HG02623 (cell line): ENCODE data around the gene AIF1.

Experiments used
- ATAC-seq: cut with Tn5 transposase; IDR thresholded peaks from one replicate; pipeline ENCODE4 v1.9.1; 2021; ENCODE audit warnings: moderate library complexity; ENCODE audit not compliant: unreplicated experiment

The AIF1 gene

GRCh38 chr6:31641370-31641769, 26.3 kb downstream of the AIF1 start:
- ATAC-seq, result no peak

GRCh38 chr6:31642798-31643570, 27.9 kb downstream of the AIF1 start:
- no peak for ATAC-seq

DNA sequence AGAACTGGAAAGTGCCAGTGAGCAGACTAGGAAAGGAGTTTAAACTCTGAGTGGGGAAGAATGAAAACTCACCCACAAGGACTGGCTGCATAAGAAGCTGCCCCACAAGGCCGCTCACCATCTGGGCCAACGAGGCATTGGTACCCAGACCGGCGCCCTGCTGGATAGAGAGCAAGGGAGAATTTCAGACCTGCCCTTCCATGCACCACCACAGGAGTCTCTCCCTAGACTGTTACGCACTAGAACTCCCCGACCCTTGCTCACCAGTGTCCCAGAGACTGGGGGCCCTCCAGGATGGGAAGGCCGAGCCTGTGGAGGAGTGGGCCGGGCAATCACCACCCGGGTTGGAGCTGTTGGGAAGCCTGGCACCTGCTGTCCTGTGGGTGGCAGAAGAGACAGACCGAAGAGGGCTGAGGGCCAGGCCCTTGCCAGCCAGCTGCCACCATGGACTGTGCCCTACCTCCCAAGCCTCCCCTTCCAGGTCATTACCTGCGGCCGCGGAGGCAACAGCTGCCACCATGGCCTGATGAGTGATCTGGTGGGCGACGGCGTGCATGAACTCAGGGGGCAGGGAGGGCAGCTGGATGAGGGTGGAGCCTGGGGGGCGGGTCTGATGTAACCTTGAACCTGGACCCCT, 28.9 kb downstream of the AIF1 start:
- no peak for ATAC-seq

DNA sequence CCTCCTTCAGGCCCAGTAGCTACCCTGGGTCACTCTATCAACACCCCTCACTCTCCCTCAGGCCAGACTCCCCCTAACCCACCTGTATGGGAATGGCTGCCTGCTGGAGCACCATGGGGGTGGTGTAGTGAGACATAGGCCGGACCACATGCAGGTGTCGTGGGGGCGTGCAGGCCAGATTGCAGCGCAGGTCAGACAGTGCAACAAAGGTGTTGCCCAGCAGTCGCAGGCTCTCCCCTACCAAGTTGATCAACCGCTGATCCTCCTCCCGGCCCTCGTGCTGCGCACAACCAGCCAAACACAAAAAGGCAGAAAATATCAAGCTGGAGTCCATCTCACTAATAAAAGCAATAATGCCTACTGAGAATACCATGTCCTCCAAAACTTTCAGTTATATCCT, 30.3 kb downstream of the AIF1 start:
- no peak for ATAC-seq

DNA sequence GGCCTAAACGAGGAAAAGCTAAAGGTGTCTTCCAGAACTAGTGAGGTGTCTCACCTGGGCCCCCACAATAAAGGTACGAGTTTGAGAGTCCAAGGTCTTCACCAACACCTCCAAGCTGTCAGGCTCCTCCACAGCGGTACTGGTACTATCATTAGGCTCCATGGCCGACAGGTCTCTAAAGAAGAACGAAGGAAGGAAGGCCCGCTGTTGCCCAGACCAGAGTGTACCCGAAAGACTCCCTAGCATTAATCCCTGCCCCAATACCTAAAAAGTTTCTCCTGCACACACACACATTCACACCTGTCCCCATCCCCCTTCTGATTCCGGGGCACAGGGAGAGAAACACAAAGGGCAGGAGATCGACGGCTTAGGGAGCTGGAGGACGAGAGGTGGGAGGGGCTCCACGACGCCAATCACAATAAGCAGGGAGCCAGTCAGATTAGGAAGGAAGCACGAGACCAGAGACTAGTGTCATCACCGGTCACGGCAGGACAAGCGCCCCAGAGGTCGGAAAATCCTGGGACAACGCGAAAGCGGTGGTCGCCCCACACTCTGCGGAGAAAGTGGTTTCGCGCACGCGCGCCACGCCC, 36.7 kb downstream of the AIF1 start:
- peak; percentile 19 for ATAC-seq

DNA sequence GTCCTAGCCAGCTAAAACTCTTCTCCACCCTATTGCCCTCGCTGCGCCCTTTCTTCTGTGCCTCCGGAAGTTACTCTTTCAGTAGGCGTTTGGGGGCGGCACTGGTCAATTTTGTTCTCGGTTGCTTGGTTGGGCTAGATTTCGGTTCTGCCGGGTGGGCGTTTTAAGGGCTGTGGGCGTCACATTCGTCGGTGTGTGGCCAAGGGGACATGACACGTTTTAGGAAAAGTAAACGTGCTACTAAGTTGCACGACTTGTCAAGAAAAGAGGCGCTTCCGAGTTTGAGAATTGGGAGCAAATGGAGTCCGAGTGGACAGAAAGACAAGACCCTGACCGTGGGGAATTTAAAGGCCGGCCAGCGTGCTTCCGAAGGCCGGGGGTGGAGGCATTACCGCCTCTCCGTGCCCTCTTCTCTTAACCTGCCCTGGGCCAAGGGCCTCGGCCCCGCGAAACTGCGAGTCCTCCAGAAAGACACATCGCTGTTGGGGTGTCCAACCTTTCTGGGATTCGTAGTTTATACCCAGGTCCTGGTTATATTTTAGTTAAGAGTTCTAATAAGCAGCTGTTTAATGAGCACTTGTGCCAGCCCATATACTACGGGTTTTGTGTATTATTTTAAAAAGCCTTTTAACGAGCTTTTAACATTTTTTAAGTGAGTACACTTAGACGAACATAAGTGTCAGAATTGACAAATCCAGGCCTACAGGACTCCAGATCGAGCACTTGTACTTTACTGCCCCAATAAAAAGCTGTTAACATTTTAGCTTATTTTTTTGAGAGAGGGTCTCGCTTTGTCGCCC, 38.1 kb downstream of the AIF1 start:
- peak; percentile 51 for ATAC-seq

DNA sequence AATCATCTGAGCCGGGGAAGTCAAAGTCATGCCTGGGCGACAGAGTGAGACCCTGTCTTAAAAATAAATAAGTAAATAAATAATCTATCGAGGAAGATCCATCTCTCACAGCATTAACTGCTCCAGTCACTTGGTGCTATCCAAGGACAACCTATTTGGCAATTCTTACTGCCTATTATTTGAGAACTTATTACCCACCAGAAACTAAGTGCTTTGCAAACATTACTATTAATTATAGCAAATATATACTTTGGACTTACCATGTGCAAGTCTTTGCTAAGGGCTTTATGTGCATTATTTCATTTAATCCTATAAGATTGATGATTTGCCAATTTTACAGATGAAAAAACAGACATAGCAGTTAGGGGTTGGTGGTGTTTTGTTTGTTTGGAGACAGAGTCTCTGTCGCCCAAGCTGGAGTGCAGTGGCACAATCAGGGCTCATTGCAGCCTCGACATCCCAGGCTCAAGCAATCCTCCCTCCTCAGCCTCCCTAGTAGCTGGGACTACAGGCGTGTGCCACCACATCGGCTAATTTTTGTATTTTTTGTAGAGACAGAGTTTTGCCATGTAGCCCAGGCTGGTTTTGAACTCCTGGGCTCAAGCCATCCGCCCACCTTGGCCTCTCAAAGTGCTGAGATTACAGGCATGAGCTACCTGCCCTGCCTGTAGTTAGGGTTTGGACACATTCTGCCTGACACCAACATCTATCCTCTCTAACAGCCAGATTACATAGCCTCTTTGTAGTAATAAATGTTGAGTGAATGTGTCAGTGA, 39.7 kb downstream of the AIF1 start:
- no peak for ATAC-seq

- no peak for ATAC-seq
Observed at GRCh38 chr6:31655349-31656237, 40.6 kb downstream of the AIF1 start, which contains the start of gene APOM. Gene APOM, plus strand, starts transcription at chr6:31655894. Its CDS starts 73 bp downstream, at chr6:31655967.

DNA sequence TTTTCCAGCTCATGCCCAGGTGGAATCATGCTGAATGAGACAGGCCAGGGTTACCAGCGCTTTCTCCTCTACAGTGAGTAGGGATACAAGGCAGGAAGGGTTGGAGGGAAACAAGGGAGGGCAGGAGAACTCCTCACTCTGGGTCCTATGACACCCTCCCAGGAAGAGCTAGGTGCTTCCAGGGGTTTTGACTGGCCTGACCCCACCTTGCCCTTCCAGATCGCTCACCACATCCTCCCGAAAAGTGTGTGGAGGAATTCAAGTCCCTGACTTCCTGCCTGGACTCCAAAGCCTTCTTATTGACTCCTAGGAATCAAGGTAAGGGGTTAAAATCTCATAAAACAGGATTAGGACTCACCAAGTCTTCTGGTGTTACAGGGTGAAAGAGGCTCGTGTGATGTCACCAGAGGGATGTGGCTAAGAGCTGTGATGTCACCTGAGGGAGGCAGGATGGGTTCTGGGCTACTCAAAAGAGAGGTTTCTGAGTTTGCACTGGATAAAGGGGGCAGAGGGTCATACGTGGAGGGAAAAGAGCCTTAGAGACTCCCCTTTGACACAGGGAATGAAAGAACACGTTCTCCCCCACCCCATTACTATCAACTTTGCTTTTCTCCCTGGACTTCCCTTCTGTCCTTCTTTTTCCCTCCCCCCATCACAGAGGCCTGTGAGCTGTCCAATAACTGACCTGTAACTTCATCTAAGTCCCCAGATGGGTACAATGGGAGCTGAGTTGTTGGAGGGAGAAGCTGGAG, 42.5 kb downstream of the AIF1 start:
- no peak for ATAC-seq

DNA sequence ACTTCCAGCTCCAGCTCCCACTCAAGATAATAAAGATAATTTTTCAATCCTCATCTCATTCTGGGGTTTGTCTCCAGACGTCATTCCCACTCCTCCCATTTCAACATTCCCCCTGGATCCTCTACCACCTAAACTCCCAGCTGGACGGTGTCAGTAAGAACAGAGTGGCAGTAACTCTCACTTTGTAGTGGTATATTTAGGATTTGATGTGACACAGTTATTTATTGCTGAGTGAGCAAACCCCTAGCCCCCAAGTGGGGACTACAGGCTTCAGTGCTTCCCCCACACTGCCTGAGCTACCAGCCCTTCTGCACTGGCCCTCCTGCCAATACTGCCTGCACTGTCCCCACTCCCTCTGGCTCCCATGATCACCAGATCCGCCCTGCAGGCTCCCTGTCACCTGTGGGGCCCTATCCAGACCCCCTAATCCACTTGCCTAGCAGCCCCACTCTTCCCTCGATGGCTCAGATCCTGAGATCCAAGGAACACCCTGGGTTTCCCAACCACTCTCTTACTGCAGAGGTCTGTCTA, 43.2 kb downstream of the AIF1 start:
- no peak for ATAC-seq

- ATAC-seq, result no peak
Observed at GRCh38 chr6:31658983-31659648, 44.1 kb downstream of the AIF1 start.

DNA sequence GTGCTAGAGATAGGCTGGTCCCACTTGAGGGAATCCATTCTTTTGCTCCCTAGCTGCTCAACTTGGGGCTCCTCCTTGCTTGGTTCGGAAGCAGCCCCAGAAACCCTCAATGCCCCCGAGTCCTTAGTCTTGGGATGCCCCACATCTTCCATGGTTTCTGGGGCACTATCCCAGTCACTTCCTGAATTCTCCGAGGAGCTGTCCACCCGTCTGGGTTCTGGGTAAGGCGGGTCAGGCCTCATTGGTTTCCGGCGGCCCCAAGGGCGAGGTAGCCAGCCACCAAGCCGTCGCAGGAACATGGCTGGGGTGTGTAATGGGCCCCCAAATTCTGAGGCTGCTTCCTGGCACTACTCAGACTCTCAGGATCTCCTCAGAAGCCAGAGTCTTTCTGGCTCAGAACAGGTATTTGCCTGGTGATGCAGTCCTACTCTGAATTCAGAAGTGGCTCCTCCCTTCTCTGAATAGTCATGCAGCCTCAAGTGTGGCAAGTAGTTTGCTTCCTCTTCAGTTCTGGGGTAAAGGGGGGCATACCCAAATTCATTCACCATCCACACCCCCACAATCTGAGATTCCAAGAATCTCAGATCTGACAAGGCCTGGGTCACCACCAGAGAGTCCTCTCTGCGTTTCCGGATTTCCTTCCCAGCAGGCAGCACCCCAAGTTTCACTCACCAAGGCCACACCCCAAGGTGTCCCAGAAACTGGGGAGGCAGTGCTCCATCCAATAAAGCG, 44.8 kb downstream of the AIF1 start:
- ATAC-seq, result no peak

- ATAC-seq, result peak; percentile 53
Observed at GRCh38 chr6:31660381-31661261, 45.6 kb downstream of the AIF1 start, which contains the start of gene C6orf47. Gene C6orf47, minus strand, starts transcription at chr6:31660778. Its CDS starts 831 bp downstream, at chr6:31659947.

DNA sequence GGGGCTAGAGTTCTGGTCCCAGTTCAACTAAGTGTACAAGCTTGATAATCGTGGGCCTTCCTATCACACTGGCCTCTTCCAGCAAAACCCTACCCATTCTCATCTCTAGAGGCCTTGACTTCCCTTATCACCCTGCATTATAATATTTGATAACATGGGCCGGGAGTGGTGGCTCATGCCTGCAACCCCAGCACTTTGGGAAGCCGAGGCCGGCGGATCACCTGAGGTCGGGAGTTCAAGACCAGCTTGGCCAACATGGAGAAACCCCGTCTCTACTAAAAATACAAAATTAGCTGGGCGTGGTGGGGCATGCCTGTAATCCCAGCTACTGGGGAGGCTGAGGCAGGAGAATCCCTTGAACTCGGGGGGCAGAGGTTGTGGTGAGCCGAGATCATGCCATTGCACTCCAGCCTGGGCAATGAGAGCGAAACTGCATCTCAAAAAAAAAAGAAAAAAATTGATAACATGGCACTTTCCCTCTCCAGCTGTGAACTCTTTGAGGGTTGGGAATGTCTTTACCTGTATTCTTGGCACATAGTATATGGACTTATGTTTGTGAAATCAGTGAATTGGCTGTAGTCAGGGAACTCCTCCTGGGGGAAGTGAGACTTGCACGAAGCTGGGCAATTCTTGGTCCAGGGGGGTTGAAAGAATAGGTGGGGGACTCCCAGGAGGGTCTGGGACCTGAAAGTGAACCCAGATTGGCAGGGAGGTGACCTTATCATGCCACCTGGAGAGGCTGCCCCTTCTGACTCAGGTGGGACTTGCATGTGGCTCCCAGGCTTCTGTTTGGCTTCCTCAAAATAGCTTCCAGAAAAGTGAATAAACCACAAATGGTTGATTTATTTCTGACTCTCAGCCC, 46.5 kb downstream of the AIF1 start:
- ATAC-seq, result no peak

DNA sequence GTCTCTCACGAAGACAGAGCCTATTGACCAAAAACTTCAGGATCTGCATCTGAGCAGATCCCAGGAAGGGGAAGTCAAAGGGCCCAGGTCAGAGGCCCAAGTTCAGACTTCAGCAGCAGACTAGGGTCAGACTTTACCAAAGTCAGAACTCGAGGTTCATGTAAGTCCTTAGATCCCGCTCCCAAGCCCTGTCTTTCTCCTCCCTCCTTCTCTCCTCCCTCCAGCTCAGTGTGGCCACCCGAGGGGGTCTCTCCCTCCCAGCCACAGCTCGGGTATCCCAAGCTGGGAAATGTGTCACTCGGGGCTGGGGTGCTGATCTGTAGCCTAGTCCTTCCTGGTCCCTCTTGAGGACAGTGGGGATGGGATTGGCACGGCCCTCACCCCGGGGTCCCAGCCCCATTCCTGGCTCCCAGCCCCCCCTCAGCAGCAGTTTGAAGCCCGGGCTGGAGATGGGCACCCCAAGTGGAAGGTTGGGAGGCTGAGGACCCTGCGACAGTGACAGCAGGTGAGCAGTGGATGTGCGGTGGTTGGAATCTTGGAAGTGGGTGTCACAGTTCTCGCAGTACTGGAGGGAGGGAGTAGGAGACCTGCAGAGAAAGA, 47.2 kb downstream of the AIF1 start:
- ATAC-seq, result no peak
